Activated CD4-positive, alpha-beta T cell treated with anti-CD3 and anti-CD28 coated beads for 36 hours (primary cell): ENCODE measurements around the gene METTL3. TPM values are rescaled to one million over a fixed set of nuclear protein-coding genes. Genes with fewer than 3 reads are reported as not detected.
"Not testable (repeated sequence)": the region's sequence is repeated elsewhere in the genome, so short reads cannot be mapped to it uniquely, and the experiment has no call there.

Source experiments
- ATAC-seq: fragments of 200-7000 bp; cut with Tn5 transposase; one replicate; pipeline ENCODE4 v1.10.0; 2021; ENCODE audit warnings: mild to moderate bottlenecking, moderate library complexity
- CTCF ChIA-PET: fragments of 350-600 bp; sonication (Branson Sonifier 250); formaldehyde crosslinking; loops from one replicate; lab custom pipeline; 2021; ENCODE audit warnings: antibody characterized with exemption; lab: Charles Lee
- POLR2A ChIA-PET: fragments of 350-600 bp; sonication (Branson Sonifier 250); formaldehyde crosslinking; loops from one replicate; lab custom pipeline; 2021; ENCODE audit warnings: antibody characterized with exemption, inconsistent platforms; lab: Charles Lee
- DNase-seq: peaks from one replicate; pipeline ENCODE4 v3.0.0-alpha.2; 2020
- H3K27ac Mint-ChIP-seq: one replicate; pipeline ENCODE4 v1.8.0; 2021; ENCODE audit warnings: mixed read lengths
- H3K27me3 Mint-ChIP-seq: one replicate; pipeline ENCODE4 v1.8.0; 2021; ENCODE audit warnings: mixed read lengths
- H3K36me3 Mint-ChIP-seq: one replicate; pipeline ENCODE4 v1.8.0; 2021; ENCODE audit warnings: low read depth, mixed read lengths
- H3K4me1 Mint-ChIP-seq: one replicate; pipeline ENCODE4 v1.8.0; 2021; ENCODE audit warnings: mixed read lengths
- H3K4me3 Mint-ChIP-seq: one replicate; pipeline ENCODE4 v1.8.0; 2021; ENCODE audit warnings: mild to moderate bottlenecking, moderate library complexity, mixed read lengths
- H3K9me3 Mint-ChIP-seq: one replicate; pipeline ENCODE4 v1.8.0; 2021; ENCODE audit warnings: low read depth, mixed read lengths
- intact Hi-C, 2 experiments: fragments of 100-400 bp; cut with DNase I in 1 of 2; cut with micrococcal nuclease in 1 of 2; formaldehyde crosslinking; loops; one replicate each; pipeline versions ENCODE4 v1.14.2 to v1.15.1; 2022 to 2024; cut with DNase I, micrococcal nuclease
- total RNA-seq, 2 experiments: library from RNA; stranded (reverse); gene quantifications; one replicate each; pipeline ENCODE4 v1.2.3, GENCODE V29; 2021

Gene METTL3
- 10 to 100 TPM; 64.0 to 67.4 TPM for total RNA-seq

DNA sequence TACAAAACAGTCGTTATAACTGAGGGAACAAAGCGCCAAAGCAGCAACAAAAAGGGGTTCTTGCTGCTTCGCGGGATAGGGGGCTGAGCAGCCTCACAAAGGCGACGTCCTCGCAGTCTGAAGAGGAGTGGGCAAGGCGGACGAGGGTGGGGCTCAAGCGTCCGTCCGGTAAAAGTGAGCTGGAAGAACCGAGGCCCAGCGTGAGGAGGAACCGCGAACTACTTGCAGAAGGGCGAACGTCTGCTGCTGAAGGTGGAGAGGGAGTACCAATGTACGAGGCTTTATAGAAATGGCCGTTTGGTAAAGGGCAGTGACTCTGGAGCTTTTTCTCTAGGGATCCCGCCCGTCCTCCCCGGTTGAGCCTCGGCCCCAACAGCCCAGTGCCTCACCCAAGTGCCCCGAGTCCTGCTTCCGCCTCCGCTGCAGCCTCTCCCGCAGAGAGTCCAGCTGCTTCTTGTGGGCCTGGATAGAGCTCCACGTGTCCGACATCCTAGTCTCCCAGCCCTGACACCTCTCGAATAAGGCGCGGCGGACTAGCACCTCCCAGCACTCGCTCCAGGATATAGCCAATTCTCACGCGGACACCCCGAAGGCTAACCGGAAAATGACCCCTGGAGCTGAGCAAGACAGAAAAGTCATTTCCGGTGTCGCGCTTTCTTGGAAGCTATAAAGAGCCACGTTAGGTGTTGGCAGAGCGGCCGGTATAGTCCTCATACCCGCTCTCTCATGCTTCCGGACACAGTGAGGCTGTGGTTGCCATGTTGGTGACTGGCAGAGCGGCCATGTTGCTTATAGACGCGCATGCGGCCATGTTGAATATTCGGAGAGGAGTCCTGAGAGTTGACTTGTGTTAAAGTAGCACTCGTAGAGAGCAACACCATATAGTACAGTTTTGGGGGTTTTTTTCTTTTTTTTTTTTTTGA is at the start of gene METTL3:
METTL3 (minus strand) TSS at position 606 of the 923 bp plus-strand sequence; CDS start at position 489, 117 bp downstream.
- Mint-ChIP-seq H3K36me3 (peaks cover 36% of the 10 kb centered on the region), H3K4me1 (peaks cover 42% of the 10 kb centered on the region), H3K4me3 (peak within 1 kb of the TSS; percentile 97), H3K27ac (peak within 1 kb of the TSS; percentile 96), H3K9me3 (no peaks in the 10 kb centered on the region), H3K27me3 (no peaks in the 10 kb centered on the region)
- DNase-seq (peak; percentile 96), ATAC-seq (peak; percentile 99)
- ChIA-PET POLR2A (interaction anchor here (0.5 to 2.4 kb wide), 8 partner anchors 12 to 1360 kb away, joined by 3 to 15 read pairs (median 6); partner anchors contain the start of genes CHD8, LRP10, RAB2B and SALL2), CTCF (interaction anchor here (0.7 to 8.0 kb wide), 6 partner anchors 13 to 540 kb away, joined by 3 to 67 read pairs (median 4); partner anchors contain the start of genes RAB2B and TOX4)
- intact Hi-C loops = loop anchor here (1.0 to 5.0 kb wide), 10 partner anchors 15 to 1256 kb away; partner anchors contain the start of genes CHD8 (in 2 of the 2), SALL2 (in 2 of the 2), TOX4 (in 2 of the 2) and HNRNPC (in 1 of the 2)

GRCh38 chr14:21558703-21559170 is 47.6 kb upstream of the METTL3 start:
- CTCF ChIA-PET = interaction anchor here (0.5 to 1.6 kb wide), 2 partner anchors 28 to 60 kb away, joined by 4 read pairs; no protein-coding TSS in a partner anchor
- ATAC-seq = no peak
- intact Hi-C loops = loop anchor here in 1 of 2 experiments (5.0 to 10.0 kb wide), 2 partner anchors 81 to 544 kb away; partner anchors contain the start of genes RAB2B and TOX4

GRCh38 chr14:21557084-21557901 is 46.2 kb upstream of the METTL3 start:
- POLR2A ChIA-PET = interaction anchor here (0.9 kb wide), 1 partner anchor 58 kb away, joined by 3 read pairs; no protein-coding TSS in a partner anchor
- ATAC-seq = peak; percentile 68
- Mint-ChIP-seq H3K27ac (no peak overlapping the region), H3K4me3 (no peak overlapping the region), H3K27me3 (no peaks in the 10 kb centered on the region), H3K4me1 (peaks cover 4% of the 10 kb centered on the region), H3K9me3 (no peaks in the 10 kb centered on the region), H3K36me3 (no peaks in the 10 kb centered on the region)
- intact Hi-C loops = loop anchor here (1.0 to 10.0 kb wide), 12 partner anchors 11 to 542 kb away; partner anchors contain the start of genes CHD8 (in 2 of the 2), TOX4 (in 2 of the 2), RAB2B (in 1 of the 2) and SALL2 (in 1 of the 2)
- peak; percentile 87 for DNase-seq
- CTCF ChIA-PET = interaction anchor here (0.6 to 3.2 kb wide), 15 partner anchors 13 to 152 kb away, joined by 3 to 49 read pairs (median 3); partner anchors contain the start of gene METTL3

More at GRCh38 chr14:21558703-21559170, 47.6 kb upstream of the METTL3 start:
- DNase-seq = no peak
- Mint-ChIP-seq H3K9me3 (no peaks in the 10 kb centered on the region), H3K27me3 (no peaks in the 10 kb centered on the region), H3K4me1 (peaks cover 4% of the 10 kb centered on the region), H3K4me3 (no peak overlapping the region), H3K36me3 (no peaks in the 10 kb centered on the region), H3K27ac (no peak overlapping the region)
- POLR2A ChIA-PET = no interaction called here

DNA sequence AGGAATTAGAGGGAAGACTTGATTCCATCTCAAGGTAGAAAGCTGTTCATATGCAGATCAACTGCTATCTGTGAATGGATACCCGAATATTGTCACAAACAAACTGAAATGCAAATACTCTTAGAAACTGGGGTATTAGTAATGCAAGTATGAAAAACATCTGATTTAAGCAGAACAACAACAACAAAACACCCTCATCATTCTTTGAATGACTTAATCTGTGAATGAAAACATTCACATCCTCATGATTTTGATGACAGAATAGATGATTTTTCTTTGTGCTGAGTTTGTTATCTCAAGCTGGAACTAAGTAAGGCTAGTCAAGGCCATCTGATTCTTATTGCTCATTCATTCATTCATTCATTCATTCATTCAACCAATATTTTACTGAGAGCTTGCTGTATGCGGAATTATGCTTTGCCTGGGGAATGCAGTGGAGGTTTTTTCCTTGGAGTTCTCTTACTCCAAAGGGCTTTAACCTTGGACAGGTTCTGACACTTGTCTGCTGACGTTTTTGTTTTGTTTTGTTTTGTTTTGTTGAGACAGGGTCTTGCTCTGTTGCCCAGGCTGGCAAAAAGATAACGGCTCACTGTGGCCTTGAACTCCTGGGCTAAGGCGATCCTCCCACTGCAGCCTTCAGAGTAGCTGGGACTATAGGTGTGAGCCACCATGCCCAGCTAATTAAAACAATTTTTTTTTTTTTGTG is 45.4 kb upstream of the METTL3 start:
- intact Hi-C loops = loop anchor here (1.0 to 10.0 kb wide), 12 partner anchors 12 to 542 kb away; partner anchors contain the start of genes CHD8 (in 2 of the 2), TOX4 (in 2 of the 2), RAB2B (in 1 of the 2) and SALL2 (in 1 of the 2)
- Mint-ChIP-seq H3K4me3 (no peak overlapping the region), H3K9me3 (no peaks in the 10 kb centered on the region), H3K36me3 (no peaks in the 10 kb centered on the region), H3K27ac (no peak overlapping the region), H3K27me3 (no peaks in the 10 kb centered on the region), H3K4me1 (peaks cover 4% of the 10 kb centered on the region)
- DNase-seq (no peak), ATAC-seq (no peak)
- POLR2A ChIA-PET = interaction anchor here (0.9 kb wide), 1 partner anchor 58 kb away, joined by 3 read pairs; no protein-coding TSS in a partner anchor
- CTCF ChIA-PET = interaction anchor here (0.6 to 3.2 kb wide), 17 partner anchors 13 to 1846 kb away, joined by 3 to 49 read pairs (median 3); partner anchors contain the start of genes METTL3 and SALL2

GRCh38 chr14:21553266-21553665 is 42.1 kb upstream of the METTL3 start:
- Mint-ChIP-seq H3K27ac (no peak overlapping the region), H3K4me1 (peaks cover 4% of the 10 kb centered on the region), H3K27me3 (no peaks in the 10 kb centered on the region), H3K4me3 (no peak overlapping the region), H3K9me3 (no peaks in the 10 kb centered on the region), H3K36me3 (no peaks in the 10 kb centered on the region)
- ATAC-seq (no peak), DNase-seq (no peak)
- ChIA-PET CTCF (interaction anchor here (1.8 to 2.3 kb wide), 2 partner anchors 55 to 76 kb away, joined by 4 to 10 read pairs; no protein-coding TSS in a partner anchor), POLR2A (no interaction called here)
- intact Hi-C loops = loop anchor here in 1 of 2 experiments (10.0 kb wide), 1 partner anchor 538 kb away; no protein-coding TSS in a partner anchor

GRCh38 chr14:21544588-21544987 is 33.4 kb upstream of the METTL3 start:
- POLR2A ChIA-PET = not testable (repeated sequence)

GRCh38 chr14:21543963-21544362 is 32.8 kb upstream of the METTL3 start:
- DNase-seq (no peak), ATAC-seq (no peak)
- CTCF ChIA-PET = no interaction called here
- Mint-ChIP-seq H3K4me3 (no peak overlapping the region), H3K9me3 (no peaks in the 10 kb centered on the region), H3K27me3 (peaks cover 8% of the 10 kb centered on the region), H3K36me3 (no peaks in the 10 kb centered on the region), H3K4me1 (no peaks in the 10 kb centered on the region), H3K27ac (no peak overlapping the region)
- intact Hi-C loops = no loop called here
- POLR2A ChIA-PET = no interaction called here

More at GRCh38 chr14:21544588-21544987, 33.4 kb upstream of the METTL3 start:
- H3K4me1 Mint-ChIP-seq, H3K4me3 Mint-ChIP-seq, H3K36me3 Mint-ChIP-seq, ATAC-seq, H3K9me3 Mint-ChIP-seq, DNase-seq, H3K27ac Mint-ChIP-seq, CTCF ChIA-PET, intact Hi-C loops, H3K27me3 Mint-ChIP-seq: not testable (repeated sequence)

GRCh38 chr14:21543521-21543960 is 32.4 kb upstream of the METTL3 start:
- no peaks in the 10 kb centered on the region for H3K9me3 Mint-ChIP-seq
- intact Hi-C loops = no loop called here

GRCh38 chr14:21541413-21542074 is 30.4 kb upstream of the METTL3 start:
- ChIA-PET CTCF (no interaction called here), POLR2A (no interaction called here)
- ATAC-seq = no peak
- Mint-ChIP-seq H3K27ac (no peak overlapping the region), H3K9me3 (no peaks in the 10 kb centered on the region), H3K36me3 (no peaks in the 10 kb centered on the region), H3K4me1 (peaks cover 5% of the 10 kb centered on the region), H3K27me3 (peaks cover 25% of the 10 kb centered on the region), H3K4me3 (no peak overlapping the region)
- intact Hi-C loops = no loop called here
- DNase-seq = no peak

More at GRCh38 chr14:21543521-21543960, 32.4 kb upstream of the METTL3 start:
- no peak for ATAC-seq
- Mint-ChIP-seq H3K4me3 (no peak overlapping the region), H3K4me1 (no peaks in the 10 kb centered on the region), H3K27ac (no peak overlapping the region), H3K27me3 (peaks cover 11% of the 10 kb centered on the region), H3K36me3 (no peaks in the 10 kb centered on the region)
- DNase-seq = no peak
- ChIA-PET CTCF (interaction anchor here (0.8 kb wide), 1 partner anchor 17 kb away, joined by 4 read pairs; the partner anchor contains the start of gene SALL2), POLR2A (no interaction called here)
